ENCODE measurements around the gene INPPL1. TPM values are rescaled to one million over a fixed set of nuclear protein-coding genes. Genes with fewer than 3 reads are reported as not detected.
A peak's percentile ranks its signal among the peaks of the same experiment; 100 is the strongest.
"Not testable (repeated sequence)": the region's sequence is repeated elsewhere in the genome, so short reads cannot be mapped to it uniquely, and the experiment has no call there.

Gene INPPL1
- 10 to 100 TPM; 68.8 to 84.5 TPM for total RNA-seq

- H3K9me3 ChIP-seq = no peaks in the 10 kb centered on the region
- peaks cover 0 to 33% of the 10 kb centered on the region in 2 donors for H3K4me1 ChIP-seq
- H3K4me3 ChIP-seq = peak within 1 kb of the TSS; percentile 82 to 88
- TF ChIP-seq CTCF (IDR thresholded peaks at IDR 0.05) = no peak
- no peaks in the 10 kb centered on the region for H3K27me3 ChIP-seq
- DNase-seq (ENCODE audit: low spot score) = peak; percentile 58
- peaks cover 25% of the 10 kb centered on the region for H3K36me3 ChIP-seq
- peak within 1 kb of the TSS; percentile 98 to 100 for H3K27ac ChIP-seq
Measured at GRCh38 chr11:72224564-72225410, at the start of gene INPPL1. INPPL1 (plus strand) TSS chr11:72224767; CDS start chr11:72224985, 218 bp downstream.

GRCh38 chr11:72177656-72178055 lies 46.9 kb upstream of the INPPL1 start:
- no peak for TF ChIP-seq CTCF (IDR thresholded peaks at IDR 0.05)
- no peaks in the 10 kb centered on the region for H3K27me3 ChIP-seq
- no peak for DNase-seq (ENCODE audit: low spot score)
- H3K27ac ChIP-seq = no peak overlapping the region
- no peak overlapping the region for H3K4me3 ChIP-seq
- H3K36me3 ChIP-seq = no peaks in the 10 kb centered on the region
- no peaks in the 10 kb centered on the region for H3K9me3 ChIP-seq
- H3K4me1 ChIP-seq = no peaks in the 10 kb centered on the region

- no peak for TF ChIP-seq CTCF (IDR thresholded peaks at IDR 0.05)
- H3K4me3 ChIP-seq = no peak overlapping the region
- H3K4me1 ChIP-seq = no peaks in the 10 kb centered on the region
- no peak overlapping the region for H3K27ac ChIP-seq
- DNase-seq (ENCODE audit: low spot score) = no peak
- no peaks in the 10 kb centered on the region for H3K36me3 ChIP-seq
- no peaks in the 10 kb centered on the region for H3K27me3 ChIP-seq
- H3K9me3 ChIP-seq = no peaks in the 10 kb centered on the region
Measured at GRCh38 chr11:72179049-72179803, 45.3 kb upstream of the INPPL1 start.

- TF ChIP-seq CTCF (IDR thresholded peaks at IDR 0.05) = no peak
- Histone ChIP-seq H3K4me1 (no peaks in the 10 kb centered on the region), H3K4me3 (no peak overlapping the region)
Measured at GRCh38 chr11:72179804-72180396, 44.7 kb upstream of the INPPL1 start.

GRCh38 chr11:72180892-72181552 lies 43.5 kb upstream of the INPPL1 start:
- H3K4me3 ChIP-seq; H3K27ac ChIP-seq; H3K27me3 ChIP-seq; H3K4me1 ChIP-seq; DNase-seq (ENCODE audit: low spot score); H3K36me3 ChIP-seq; H3K9me3 ChIP-seq: not testable (repeated sequence)

More at GRCh38 chr11:72179804-72180396, 44.7 kb upstream of the INPPL1 start:
- Histone ChIP-seq H3K27ac (no peak overlapping the region), H3K36me3 (no peaks in the 10 kb centered on the region), H3K9me3 (no peaks in the 10 kb centered on the region), H3K27me3 (no peaks in the 10 kb centered on the region)
- DNase-seq (ENCODE audit: low spot score) = no peak

- H3K4me3 ChIP-seq; H3K36me3 ChIP-seq; H3K27me3 ChIP-seq; H3K9me3 ChIP-seq; H3K27ac ChIP-seq; H3K4me1 ChIP-seq; DNase-seq (ENCODE audit: low spot score): not testable (repeated sequence)
Measured at GRCh38 chr11:72181553-72181958, 43.0 kb upstream of the INPPL1 start.

Data from right atrium auricular region (tissue), 2 donors.